Keratinocyte (primary cell): ENCODE data around the gene ARHGAP22. TPM values are rescaled to one million over a fixed set of nuclear protein-coding genes. Genes with fewer than 3 reads are reported as not detected.
"Not testable (repeated sequence)": the region's sequence is repeated elsewhere in the genome, so short reads cannot be mapped to it uniquely, and the experiment has no call there.

Experiments used
- DNase-seq: peaks from one replicate; pipeline ENCODE4 v3.0.0-alpha.2; 2011; ENCODE audit warnings: low read depth, missing footprints, low spot score
- FAIRE-seq: peaks from 2 replicates; lab custom pipeline; 2011; peaks lifted over from hg19 to GRCh38; lab: Jason Lieb, UNC
- H2AFZ ChIP-seq: 2 replicates; pipeline ENCODE4 v1.6.0; 2012; ENCODE audit warnings: low read length, control low read depth, inconsistent platforms; ENCODE audit not compliant: control insufficient read depth
- H3K27ac ChIP-seq: 2 replicates; pipeline ENCODE4 v1.5.1; 2011; ENCODE audit warnings: low read length; ENCODE audit not compliant: control insufficient read depth, insufficient read depth
- H3K27me3 ChIP-seq: 3 replicates; pipeline ENCODE4 v1.6.0; 2011; ENCODE audit warnings: low read length; ENCODE audit not compliant: control insufficient read depth, insufficient read depth; ENCODE audit errors: extremely low read depth
- H3K36me3 ChIP-seq, 2 experiments: 2 replicates in 1 of 2; 3 replicates in 1 of 2; pipeline ENCODE4 v1.5.1; 2011; ENCODE audit warnings: low read length in 2 of 2, mild to moderate bottlenecking in 1 of 2; ENCODE audit not compliant: control insufficient read depth in 2 of 2, insufficient read depth in 2 of 2; ENCODE audit errors: extremely low read depth in 1 of 2
- H3K4me1 ChIP-seq: 3 replicates; pipeline ENCODE4 v1.5.1; 2011; ENCODE audit warnings: low read length; ENCODE audit not compliant: control insufficient read depth, insufficient read depth; ENCODE audit errors: extremely low read depth
- H3K4me2 ChIP-seq: 3 replicates; pipeline ENCODE4 v1.6.0; 2011; ENCODE audit warnings: low read depth, low read length; ENCODE audit not compliant: control insufficient read depth, insufficient read depth; ENCODE audit errors: extremely low read depth
- H3K4me3 ChIP-seq, 3 experiments: fragments of 200-600 bp in 1 of 3; sonication (generic) in 1 of 3; 2 replicates in 2 of 3; 3 replicates in 1 of 3; pipeline ENCODE4 v1.5.1; 2011 to 2016; ENCODE audit warnings: low read length in 3 of 3, mild to moderate bottlenecking in 3 of 3, control low read depth in 2 of 3, inconsistent platforms in 1 of 3, low read depth in 1 of 3, mixed read lengths in 1 of 3, mixed run types in 1 of 3, moderate library complexity in 1 of 3; ENCODE audit not compliant: control insufficient read depth in 2 of 3, insufficient read depth in 2 of 3; ENCODE audit errors: extremely low read depth in 1 of 3
- H3K79me2 ChIP-seq: 2 replicates; pipeline ENCODE4 v1.6.0; 2012; ENCODE audit warnings: low read length; ENCODE audit not compliant: control insufficient read depth, insufficient read depth
- H3K9ac ChIP-seq: 3 replicates; pipeline ENCODE4 v1.6.0; 2011; ENCODE audit warnings: low read length; ENCODE audit not compliant: control insufficient read depth, insufficient read depth; ENCODE audit errors: extremely low read depth
- H3K9me1 ChIP-seq: 3 replicates; pipeline ENCODE4 v1.6.0; 2011; ENCODE audit warnings: low read length; ENCODE audit not compliant: control insufficient read depth, insufficient read depth; ENCODE audit errors: extremely low read depth
- H3K9me3 ChIP-seq: 2 replicates; pipeline ENCODE4 v1.5.1; 2012; ENCODE audit warnings: low read depth, low read length; ENCODE audit not compliant: control insufficient read depth
- H4K20me1 ChIP-seq: 3 replicates; pipeline ENCODE4 v1.6.0; 2011; ENCODE audit warnings: low read length; ENCODE audit not compliant: control insufficient read depth, insufficient read depth; ENCODE audit errors: extremely low read depth
- CTCF ChIP-seq, 3 experiments: IDR thresholded peaks in 1 of 3; conservative IDR thresholded peaks in 1 of 3; optimal IDR thresholded peaks in 1 of 3; 2 replicates in 2 of 3; 3 replicates in 1 of 3; pipeline versions ENCODE3 to v1.5.1; 2011; ENCODE audit warnings: low read length in 3 of 3, mild to moderate bottlenecking in 3 of 3, moderate library complexity in 2 of 3, control low read depth in 1 of 3, inconsistent platforms in 1 of 3; ENCODE audit not compliant: insufficient read depth in 2 of 3; ENCODE audit errors: extremely low read depth in 1 of 3
- EZH2 ChIP-seq: IDR thresholded peaks from one replicate; pipeline ENCODE4 v1.6.1; 2012; ENCODE audit warnings: inconsistent platforms, mild to moderate bottlenecking, low read length, moderate library complexity
- dilution Hi-C: fragments of 300-500 bp; cut with MboI; formaldehyde crosslinking; loops from one replicate; pipeline ENCODE4 v1.7.0; 2020; ENCODE audit warnings: low sequenced_read_pairs; ENCODE audit not compliant: extremely low pct_ligation_motif_present
- polyA plus RNA-seq, 5 experiments: library from polyadenylated mRNA; depleted of rRNA in 3 of 5; stranded (reverse) in 3 of 5; stranded (forward) in 1 of 5; unstranded in 1 of 5; fragments of >200 nt; gene quantifications; 1 replicate in 1 of 5; 2 replicates in 3 of 5; 3 replicates in 1 of 5; pipeline versions ENCODE4 v1.2.1 to v1.2.3, GENCODE V29; 2011 to 2012; ENCODE audit warnings: missing spikeins in 2 of 5, low read depth in 1 of 5, low replicate concordance in 1 of 5

ARHGAP22 gene
- polyA plus RNA-seq, 1 donor (not counting 4 experiments of a cell fraction or from before 2014, with no cell fraction given): 4.9 TPM

- Histone ChIP-seq H3K79me2 (no peaks in the 10 kb centered on the region), H2AFZ (no peak overlapping the region), H3K36me3 (no peaks in the 10 kb centered on the region), H3K9ac (no peak overlapping the region), H3K4me2 (no peak overlapping the region), H3K4me1 (no peaks in the 10 kb centered on the region), H4K20me1 (no peaks in the 10 kb centered on the region), H3K9me1 (no peaks in the 10 kb centered on the region), H3K27ac (no peak overlapping the region), H3K9me3 (no peaks in the 10 kb centered on the region), H3K4me3 (no peak overlapping the region), H3K27me3 (peaks cover 7% of the 10 kb centered on the region)
- no peak for TF ChIP-seq EZH2
- no peak for TF ChIP-seq CTCF (optimal IDR thresholded peaks at IDR 0.05 in 1 of 3, IDR thresholded peaks at IDR 0.05 in 1 of 3, conservative IDR thresholded peaks at IDR 0.05 in 1 of 3; ENCODE audit: extremely low read depth in 1 of 3, insufficient read depth in 2 of 3, low read length in 3 of 3)
- no peak for FAIRE-seq
- dilution Hi-C loops: no loop called here
- no peak for DNase-seq
Observed at GRCh38 chr10:48645600-48645999, 40.7 kb upstream of the ARHGAP22 start.

GRCh38 chr10:48641099-48641690 lies 36.3 kb upstream of the ARHGAP22 start:
- H3K9ac ChIP-seq, H3K9me3 ChIP-seq, H3K9me1 ChIP-seq, DNase-seq, H3K4me1 ChIP-seq, H3K27ac ChIP-seq, FAIRE-seq, H3K4me3 ChIP-seq, dilution Hi-C loops, H3K79me2 ChIP-seq, H3K27me3 ChIP-seq, H3K4me2 ChIP-seq, H2AFZ ChIP-seq, H4K20me1 ChIP-seq, H3K36me3 ChIP-seq: not testable (repeated sequence)

GRCh38 chr10:48640326-48640725 lies 35.5 kb upstream of the ARHGAP22 start:
- DNase-seq (no peak), FAIRE-seq (no peak)
- dilution Hi-C loops: no loop called here
- H3K9ac ChIP-seq: no peak overlapping the region
- no peaks in the 10 kb centered on the region for H3K9me3 ChIP-seq
- no peak overlapping the region for H3K4me2 ChIP-seq
- H3K4me3 ChIP-seq: no peak overlapping the region
- H3K27me3 ChIP-seq: no peaks in the 10 kb centered on the region
- H4K20me1 ChIP-seq: no peaks in the 10 kb centered on the region
- no peaks in the 10 kb centered on the region for H3K36me3 ChIP-seq
- no peak overlapping the region for H2AFZ ChIP-seq
- H3K27ac ChIP-seq: no peak overlapping the region
- H3K9me1 ChIP-seq: no peaks in the 10 kb centered on the region
- TF ChIP-seq EZH2 (no peak), CTCF (optimal IDR thresholded peaks at IDR 0.05 in 1 of 3, IDR thresholded peaks at IDR 0.05 in 1 of 3, conservative IDR thresholded peaks at IDR 0.05 in 1 of 3; ENCODE audit: extremely low read depth in 1 of 3, insufficient read depth in 2 of 3, low read length in 3 of 3) (no peak)
- no peaks in the 10 kb centered on the region for H3K4me1 ChIP-seq
- H3K79me2 ChIP-seq: no peaks in the 10 kb centered on the region
